HL-60 (cell line): Measurements from ENCODE around the gene DNAH8.

Experiments used
- DNase-seq, 2 experiments: peaks; one replicate each; pipeline ENCODE4 v3.0.0-alpha.2; 2010 to 2020; ENCODE audit warnings: low read depth in 1 of 2, low spot score in 1 of 2
- H3K27ac ChIP-seq: fragments of 250-450 bp; sonication (Bioruptor Pico); replicated peaks from 2 replicates; pipeline ENCODE4 v1.5.1; 2020; ENCODE audit warnings: mild to moderate bottlenecking, moderate library complexity
- H3K27me3 ChIP-seq: fragments of 250-450 bp; sonication (Bioruptor Pico); 2 replicates; pipeline ENCODE4 v1.5.1; 2021; ENCODE audit warnings: mild to moderate bottlenecking, moderate library complexity; ENCODE audit not compliant: insufficient read depth, poor library complexity, severe bottlenecking
- H3K4me3 ChIP-seq: replicated peaks from 2 replicates; pipeline ENCODE4 v1.5.1; 2011; ENCODE audit warnings: mild to moderate bottlenecking, control low read depth, low read length; ENCODE audit not compliant: insufficient read depth
- GABPA ChIP-seq: IDR thresholded peaks from 2 replicates; pipeline ENCODE4 v1.6.1; 2012; ENCODE audit warnings: low read depth
- POLR2AphosphoS5 ChIP-seq: IDR thresholded peaks from 2 replicates; pipeline ENCODE4 v1.6.1; 2012; ENCODE audit warnings: low read depth
- SPI1 ChIP-seq: IDR thresholded peaks from 2 replicates; pipeline ENCODE4 v1.6.1; 2012; ENCODE audit warnings: low read depth, mild to moderate bottlenecking, borderline replicate concordance
- long read RNA-seq: library from polyadenylated mRNA; unstranded; transcript quantifications from one replicate; pipeline ENCODE4 v2.0.0, GENCODE V29; 2020
- TF ChIP-seq, protein P1 (sequence below): IDR thresholded peaks from 2 replicates; pipeline ENCODE4 v1.6.1; 2012; ENCODE audit warnings: low read depth; ENCODE audit not compliant: insufficient replicate concordance
- TF ChIP-seq, protein P2 (sequence below): IDR thresholded peaks from one replicate; pipeline ENCODE4 v1.5.1; 2011; ENCODE audit warnings: low read length, control low read depth, inconsistent platforms; ENCODE audit not compliant: insufficient read depth

Gene DNAH8, protein sequence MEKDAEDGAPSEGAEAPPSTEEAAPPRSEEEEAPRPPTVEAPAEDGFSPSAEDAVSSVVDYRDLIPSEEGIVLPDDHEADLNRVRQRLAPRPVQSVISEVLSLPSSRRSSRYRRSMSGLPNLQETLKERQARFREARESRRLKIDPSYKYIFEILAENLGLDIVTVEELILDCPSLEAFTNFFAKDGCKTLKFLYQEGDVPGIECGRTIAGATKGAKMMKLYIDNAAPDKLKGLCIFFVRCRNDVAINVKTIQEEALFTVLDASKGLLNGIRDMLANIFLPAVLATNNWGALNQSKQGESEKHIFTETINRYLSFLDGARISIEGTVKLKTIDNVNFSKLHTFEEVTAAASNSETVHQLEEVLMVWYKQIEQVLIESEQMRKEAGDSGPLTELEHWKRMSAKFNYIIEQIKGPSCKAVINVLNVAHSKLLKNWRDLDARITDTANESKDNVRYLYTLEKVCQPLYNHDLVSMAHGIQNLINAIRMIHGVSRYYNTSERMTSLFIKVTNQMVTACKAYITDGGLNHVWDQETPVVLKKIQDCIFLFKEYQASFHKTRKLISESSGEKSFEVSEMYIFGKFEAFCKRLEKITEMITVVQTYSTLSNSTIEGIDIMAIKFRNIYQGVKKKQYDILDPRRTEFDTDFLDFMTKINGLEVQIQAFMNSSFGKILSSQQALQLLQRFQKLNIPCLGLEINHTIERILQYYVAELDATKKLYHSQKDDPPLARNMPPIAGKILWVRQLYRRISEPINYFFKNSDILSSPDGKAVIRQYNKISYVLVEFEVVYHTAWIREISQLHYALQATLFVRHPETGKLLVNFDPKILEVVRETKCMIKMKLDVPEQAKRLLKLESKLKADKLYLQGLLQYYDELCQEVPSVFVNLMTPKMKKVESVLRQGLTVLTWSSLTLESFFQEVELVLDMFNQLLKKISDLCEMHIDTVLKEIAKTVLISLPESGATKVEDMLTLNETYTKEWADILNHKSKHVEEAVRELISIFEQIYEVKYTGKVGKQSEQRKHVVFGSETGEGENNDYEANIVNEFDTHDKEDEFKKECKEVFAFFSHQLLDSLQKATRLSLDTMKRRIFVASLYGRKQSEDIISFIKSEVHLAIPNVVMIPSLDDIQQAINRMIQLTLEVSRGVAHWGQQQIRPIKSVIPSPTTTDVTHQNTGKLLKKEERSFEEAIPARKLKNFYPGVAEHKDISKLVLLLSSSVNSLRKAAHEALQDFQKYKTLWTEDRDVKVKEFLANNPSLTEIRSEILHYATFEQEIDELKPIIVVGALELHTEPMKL (N-terminal part only)
- long read RNA-seq, partial matches to known transcripts = 0 of 1 reads
- long read RNA-seq, other reads (novel, unspliced or antisense) = 1 of 1 reads

DNA sequence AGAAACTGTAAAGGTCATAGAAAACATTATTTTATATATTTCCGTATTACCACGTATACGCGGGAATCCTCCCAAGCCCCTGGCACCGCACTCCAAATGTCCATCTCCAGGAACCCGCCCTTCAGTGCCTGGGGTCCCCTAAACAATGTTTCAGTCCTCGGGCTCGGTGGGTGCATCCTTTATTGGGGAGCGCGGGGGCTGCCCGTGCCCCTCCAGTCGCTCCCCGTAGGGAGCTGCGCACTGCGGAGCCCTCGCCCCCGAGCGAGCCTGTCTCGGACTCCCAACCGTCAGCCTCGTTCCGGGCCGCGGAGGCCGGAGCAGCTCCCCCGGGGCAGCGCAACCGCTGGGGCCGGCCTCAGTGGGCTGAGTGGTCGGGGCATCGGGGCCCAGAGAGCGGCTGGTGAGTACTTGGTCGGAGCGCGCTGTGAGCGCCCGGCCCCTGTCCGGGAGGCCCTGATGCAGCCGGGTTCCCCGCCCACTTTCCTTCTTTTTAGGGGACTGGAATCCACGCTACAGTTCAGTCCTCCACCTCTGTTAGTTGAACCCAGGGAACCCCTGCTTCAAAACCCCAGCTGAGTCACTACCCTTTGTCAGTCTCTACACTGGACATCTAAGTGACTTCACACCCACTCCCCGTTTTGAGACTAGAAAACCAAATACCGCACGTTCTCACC lies at the start of gene DNAH8:
Gene DNAH8, plus strand, starts transcription at position 296 of the 674 bp plus-strand sequence. CDS start 7,499 bp downstream, outside the sequence.
- Histone ChIP-seq H3K27me3 (peaks cover 3% of the 10 kb centered on the region), H3K27ac (no peak within 1 kb of the TSS), H3K4me3 (peak within 1 kb of the TSS; percentile 40)
- DNase-seq = no peak
- TF ChIP-seq, protein P1, sequence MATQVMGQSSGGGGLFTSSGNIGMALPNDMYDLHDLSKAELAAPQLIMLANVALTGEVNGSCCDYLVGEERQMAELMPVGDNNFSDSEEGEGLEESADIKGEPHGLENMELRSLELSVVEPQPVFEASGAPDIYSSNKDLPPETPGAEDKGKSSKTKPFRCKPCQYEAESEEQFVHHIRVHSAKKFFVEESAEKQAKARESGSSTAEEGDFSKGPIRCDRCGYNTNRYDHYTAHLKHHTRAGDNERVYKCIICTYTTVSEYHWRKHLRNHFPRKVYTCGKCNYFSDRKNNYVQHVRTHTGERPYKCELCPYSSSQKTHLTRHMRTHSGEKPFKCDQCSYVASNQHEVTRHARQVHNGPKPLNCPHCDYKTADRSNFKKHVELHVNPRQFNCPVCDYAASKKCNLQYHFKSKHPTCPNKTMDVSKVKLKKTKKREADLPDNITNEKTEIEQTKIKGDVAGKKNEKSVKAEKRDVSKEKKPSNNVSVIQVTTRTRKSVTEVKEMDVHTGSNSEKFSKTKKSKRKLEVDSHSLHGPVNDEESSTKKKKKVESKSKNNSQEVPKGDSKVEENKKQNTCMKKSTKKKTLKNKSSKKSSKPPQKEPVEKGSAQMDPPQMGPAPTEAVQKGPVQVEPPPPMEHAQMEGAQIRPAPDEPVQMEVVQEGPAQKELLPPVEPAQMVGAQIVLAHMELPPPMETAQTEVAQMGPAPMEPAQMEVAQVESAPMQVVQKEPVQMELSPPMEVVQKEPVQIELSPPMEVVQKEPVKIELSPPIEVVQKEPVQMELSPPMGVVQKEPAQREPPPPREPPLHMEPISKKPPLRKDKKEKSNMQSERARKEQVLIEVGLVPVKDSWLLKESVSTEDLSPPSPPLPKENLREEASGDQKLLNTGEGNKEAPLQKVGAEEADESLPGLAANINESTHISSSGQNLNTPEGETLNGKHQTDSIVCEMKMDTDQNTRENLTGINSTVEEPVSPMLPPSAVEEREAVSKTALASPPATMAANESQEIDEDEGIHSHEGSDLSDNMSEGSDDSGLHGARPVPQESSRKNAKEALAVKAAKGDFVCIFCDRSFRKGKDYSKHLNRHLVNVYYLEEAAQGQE = no peak
- TF ChIP-seq GABPA (no peak), SPI1 (no peak), POLR2AphosphoS5 (no peak)
- TF ChIP-seq, protein P2, sequence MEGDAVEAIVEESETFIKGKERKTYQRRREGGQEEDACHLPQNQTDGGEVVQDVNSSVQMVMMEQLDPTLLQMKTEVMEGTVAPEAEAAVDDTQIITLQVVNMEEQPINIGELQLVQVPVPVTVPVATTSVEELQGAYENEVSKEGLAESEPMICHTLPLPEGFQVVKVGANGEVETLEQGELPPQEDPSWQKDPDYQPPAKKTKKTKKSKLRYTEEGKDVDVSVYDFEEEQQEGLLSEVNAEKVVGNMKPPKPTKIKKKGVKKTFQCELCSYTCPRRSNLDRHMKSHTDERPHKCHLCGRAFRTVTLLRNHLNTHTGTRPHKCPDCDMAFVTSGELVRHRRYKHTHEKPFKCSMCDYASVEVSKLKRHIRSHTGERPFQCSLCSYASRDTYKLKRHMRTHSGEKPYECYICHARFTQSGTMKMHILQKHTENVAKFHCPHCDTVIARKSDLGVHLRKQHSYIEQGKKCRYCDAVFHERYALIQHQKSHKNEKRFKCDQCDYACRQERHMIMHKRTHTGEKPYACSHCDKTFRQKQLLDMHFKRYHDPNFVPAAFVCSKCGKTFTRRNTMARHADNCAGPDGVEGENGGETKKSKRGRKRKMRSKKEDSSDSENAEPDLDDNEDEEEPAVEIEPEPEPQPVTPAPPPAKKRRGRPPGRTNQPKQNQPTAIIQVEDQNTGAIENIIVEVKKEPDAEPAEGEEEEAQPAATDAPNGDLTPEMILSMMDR = no peak

DNA sequence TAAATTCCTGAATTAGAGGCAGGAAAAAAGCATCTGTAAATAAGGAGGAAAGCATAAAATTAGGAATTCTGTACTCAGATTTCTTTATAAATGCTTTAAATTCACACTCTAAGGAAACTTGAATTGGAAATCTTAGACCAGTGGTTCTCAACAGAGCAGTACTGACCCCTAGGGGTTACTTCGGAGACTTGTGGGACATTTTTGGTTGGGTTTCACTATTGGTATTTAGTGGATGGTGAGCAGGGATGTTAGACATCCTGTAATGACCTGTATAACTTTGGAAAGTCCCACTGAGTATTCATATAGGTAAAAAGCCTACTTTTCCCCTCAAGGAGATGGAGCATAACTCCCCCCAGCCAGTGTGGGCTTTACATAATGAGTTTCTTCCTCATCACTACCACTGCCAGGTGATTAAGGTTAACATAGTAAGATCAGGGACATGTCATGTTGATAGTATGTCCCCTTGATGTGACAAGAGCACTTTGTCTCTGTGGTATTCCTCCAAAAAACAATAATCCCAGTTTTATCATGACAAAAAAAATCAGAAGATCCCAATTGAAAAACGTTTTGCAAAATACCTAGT lies 43.1 kb upstream of the DNAH8 start:
- Histone ChIP-seq H3K27ac (no peak overlapping the region), H3K4me3 (no peak overlapping the region), H3K27me3 (no peaks in the 10 kb centered on the region)
- peak in 1 of 2 experiments; percentile 35 for DNase-seq
- no peak for TF ChIP-seq GABPA
- TF ChIP-seq, protein P2 = peak; percentile 31
- TF ChIP-seq POLR2AphosphoS5 = no peak

DNA sequence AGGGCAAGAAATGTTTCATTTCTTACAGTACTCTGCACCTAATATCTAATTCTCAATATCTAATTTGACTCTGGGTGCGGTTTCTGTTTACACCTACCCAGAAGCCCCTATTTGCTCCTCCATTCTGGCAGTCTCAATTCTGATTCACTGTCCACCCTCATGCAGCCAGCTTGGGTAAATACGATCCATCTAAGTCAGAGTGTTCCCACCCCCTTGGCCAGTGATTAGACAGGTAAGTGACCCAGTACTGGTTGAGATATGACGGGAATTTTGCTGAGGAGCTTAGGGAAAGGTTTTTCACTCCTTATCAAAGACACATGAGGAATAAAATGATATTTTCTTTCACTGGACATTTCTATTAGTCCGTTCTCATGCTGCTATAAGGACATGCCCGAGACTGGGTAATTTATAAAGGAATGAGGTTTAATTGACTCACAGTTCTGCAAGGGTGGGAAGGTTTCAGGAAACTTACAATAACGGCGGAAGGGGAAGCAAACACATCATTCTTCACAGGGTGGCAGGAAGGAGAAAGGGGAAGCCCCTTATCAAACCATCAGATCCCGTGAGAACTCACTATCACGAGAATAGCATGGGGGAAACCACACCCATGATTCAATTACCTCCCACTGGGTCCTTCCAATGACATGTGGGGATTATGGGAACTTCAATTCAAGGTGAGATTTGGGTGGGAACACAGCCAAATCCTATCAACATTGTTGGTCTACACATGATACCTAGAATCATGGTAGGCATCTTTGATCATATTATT lies 41.5 kb upstream of the DNAH8 start:
- DNase-seq = peak; percentile 18 to 56
- no peaks in the 10 kb centered on the region for H3K27me3 ChIP-seq
- no peak overlapping the region for H3K27ac ChIP-seq
- TF ChIP-seq SPI1 = peak; percentile 65; the same call in 1 of the 2 replicates
- TF ChIP-seq, protein P1 = no peak
- H3K4me3 ChIP-seq = no peak overlapping the region
